ENCODE data around the gene TXNRD2. TPM values are rescaled to one million over a fixed set of nuclear protein-coding genes. Genes with fewer than 3 reads are reported as not detected.
"Not testable (repeated sequence)": the region's sequence is repeated elsewhere in the genome, so short reads cannot be mapped to it uniquely, and the experiment has no call there.

The TXNRD2 gene
- total and polyA plus RNA-seq, 10 of the 15 experiments (the other 5 are each of a cell fraction or from before 2014, with no cell fraction given), result 1.6 to 26.0 (median 13.9) TPM

- WGBS (ENCODE audit: insufficient coverage, insufficient replicate concordance, low lambda C conversion rate, missing lambda C conversion rate), result 83% methylated on average over 9 of the region's 11 CpGs
- BruUV-seq (replicated peaks); H3K36me3 ChIP-seq (ENCODE audit: control insufficient read depth in 2 of 2, insufficient read depth in 2 of 2, low read length in 1 of 2); intact Hi-C loops (cut with micrococcal nuclease; ENCODE audit: unreplicated experiment); FAIRE-seq; H3K4me1 ChIP-seq (ENCODE audit: control insufficient read depth, insufficient read depth, low read length); H3K79me2 ChIP-seq (ENCODE audit: control insufficient read depth, insufficient read depth, low read length); CTCF ChIA-PET; DNase-seq (ENCODE audit: low read depth, low spot score); in situ Hi-C loops (cut with MboI); ATAC-seq; SMC1A ChIA-PET (ENCODE audit: uncharacterized antibody, unreplicated experiment); H3K27me3 ChIP-seq (replicated peaks in 1 of 2; ENCODE audit: control insufficient read depth in 2 of 2, insufficient read depth in 2 of 2, low read length in 1 of 2); H3K4me2 ChIP-seq (ENCODE audit: control insufficient read depth, insufficient read depth); H3K9ac ChIP-seq (ENCODE audit: control insufficient read depth, insufficient read depth, low read length); H3K4me3 ChIP-seq; H2AFZ ChIP-seq (ENCODE audit: control insufficient read depth, low read depth, low read length); H4K20me1 ChIP-seq (ENCODE audit: control insufficient read depth, insufficient read depth); POLR2A ChIA-PET; RAD21 ChIA-PET (ENCODE audit: unreplicated experiment); H3K9me3 ChIP-seq (replicated peaks; ENCODE audit: control insufficient read depth, insufficient read depth, low read length); H3K27ac ChIP-seq (ENCODE audit: control insufficient read depth, insufficient read depth): not testable (repeated sequence)
Measured at GRCh38 chr22:19926028-19926427, 15.6 kb downstream of the TXNRD2 start.

GRCh38 chr22:19923914-19924513, 17.6 kb downstream of the TXNRD2 start:
- H3K27me3 ChIP-seq (replicated peaks in 1 of 2; ENCODE audit: control insufficient read depth in 2 of 2, insufficient read depth in 2 of 2, low read length in 1 of 2), result no peaks in the 10 kb centered on the region
- POLR2A ChIA-PET, result no interaction called here
- no peak overlapping the region for H3K9ac ChIP-seq (ENCODE audit: control insufficient read depth, insufficient read depth, low read length)
- no TSS peak for BruUV-seq (replicated peaks)
- no peak overlapping the region for H3K4me2 ChIP-seq (ENCODE audit: control insufficient read depth, insufficient read depth)
- H3K27ac ChIP-seq (ENCODE audit: control insufficient read depth, insufficient read depth), result no peak overlapping the region
- DNase-seq (ENCODE audit: low read depth, low spot score) (no peak), FAIRE-seq (no peak), ATAC-seq (no peak)
- H3K4me3 ChIP-seq, result no peak overlapping the region
- intact Hi-C loops (cut with micrococcal nuclease; ENCODE audit: unreplicated experiment), result no loop called here
- H3K79me2 ChIP-seq (ENCODE audit: control insufficient read depth, insufficient read depth, low read length), result no peaks in the 10 kb centered on the region
- RAD21 ChIA-PET (ENCODE audit: unreplicated experiment), result interaction anchor here (0.6 kb wide), 1 partner anchor 90 kb away, joined by 3 read pairs; no protein-coding TSS in a partner anchor
- H3K9me3 ChIP-seq (replicated peaks; ENCODE audit: control insufficient read depth, insufficient read depth, low read length), result no peaks in the 10 kb centered on the region
- no peaks in the 10 kb centered on the region; a peak in 1 of 4 replicates for H3K36me3 ChIP-seq (ENCODE audit: control insufficient read depth in 2 of 2, insufficient read depth in 2 of 2, low read length in 1 of 2)
- 85% methylated on average over 12 of the region's 12 CpGs for WGBS (ENCODE audit: insufficient coverage, insufficient replicate concordance, low lambda C conversion rate, missing lambda C conversion rate)
- no peaks in the 10 kb centered on the region for H3K4me1 ChIP-seq (ENCODE audit: control insufficient read depth, insufficient read depth, low read length)
- no peaks in the 10 kb centered on the region for H4K20me1 ChIP-seq (ENCODE audit: control insufficient read depth, insufficient read depth)
- SMC1A ChIA-PET (ENCODE audit: uncharacterized antibody, unreplicated experiment), result no interaction called here
- CTCF ChIA-PET, result interaction anchor here (1.0 to 1.4 kb wide), 2 partner anchors 18 to 24 kb away, joined by 3 to 4 read pairs; no protein-coding TSS in a partner anchor
- in situ Hi-C loops (cut with MboI), result no loop called here
- H2AFZ ChIP-seq (ENCODE audit: control insufficient read depth, low read depth, low read length), result no peak overlapping the region
- TF ChIP-seq CREB1 (IDR thresholded peaks at IDR 0.05; ENCODE audit: low read depth) (no peak), SMARCA5 (IDR thresholded peaks at IDR 0.05) (no peak), TCF7 (IDR thresholded peaks at IDR 0.05; ENCODE audit: borderline replicate concordance) (no peak), BHLHE40 (IDR thresholded peaks at IDR 0.05; ENCODE audit: borderline replicate concordance in 1 of 2, low read depth in 2 of 2, low read length in 1 of 2) (no peak), BCLAF1 (IDR thresholded peaks at IDR 0.05) (no peak), MYB (IDR thresholded peaks at IDR 0.05; ENCODE audit: borderline replicate concordance, low read depth, low read length) (no peak), MAX (IDR thresholded peaks at IDR 0.05; ENCODE audit: low read depth, low read length) (no peak), HDGF (IDR thresholded peaks at IDR 0.05) (no peak), PML (IDR thresholded peaks at IDR 0.05; ENCODE audit: low read length) (no peak)
